ENCODE measurements around the gene ABTB1.

DNA sequence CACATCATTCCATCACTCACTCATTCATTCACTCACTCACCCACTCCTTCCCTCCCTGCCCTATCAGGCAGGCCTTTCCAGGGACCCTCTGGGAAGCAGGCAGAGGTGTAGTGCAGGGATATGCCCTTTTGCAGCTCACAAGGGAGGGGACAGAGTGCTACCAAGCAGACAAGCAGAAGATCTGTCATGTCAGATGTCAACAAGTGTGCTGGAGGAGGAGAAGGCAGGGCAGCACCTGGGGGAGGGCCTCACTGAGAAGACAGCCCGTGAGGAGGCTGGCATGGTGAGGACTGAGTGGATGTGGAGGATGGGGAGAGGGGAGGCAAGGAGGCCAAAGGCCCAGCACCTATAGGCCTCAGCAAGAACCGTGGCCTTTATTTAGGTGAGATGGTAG is 15.3 kb downstream of the ABTB1 start:
- no peak for TF ChIP-seq CTCF (conservative IDR thresholded peaks at IDR 0.05 in 1 of 2, IDR thresholded peaks at IDR 0.05 in 1 of 2; ENCODE audit: low read depth in 1 of 2, low read length in 2 of 2)
- no peak for TF ChIP-seq EZH2 (IDR thresholded peaks at IDR 0.05; ENCODE audit: low read length, missing control alignments)

All from fibroblast of lung (primary cell).